HCT116 (cell line): Measurements from ENCODE around the gene ELFN1.

Experiments used
- CEBPB ChIP-seq: IDR thresholded peaks from 2 replicates; pipeline ENCODE4 v1.6.1; 2012; ENCODE audit warnings: low read depth
- CTCF ChIP-seq, 3 experiments: fragments of 200-600 bp in 1 of 3; sonication (generic) in 1 of 3; IDR thresholded peaks in 2 of 3; conservative IDR thresholded peaks in 1 of 3; 2 replicates each; pipeline ENCODE4 v1.5.1; 2012 to 2017; ENCODE audit warnings: low read depth in 2 of 3, low read length in 2 of 3, antibody characterized with exemption in 1 of 3, borderline replicate concordance in 1 of 3, control low read depth in 1 of 3, mild to moderate bottlenecking in 1 of 3, mixed read lengths in 1 of 3, mixed run types in 1 of 3, moderate library complexity in 1 of 3; ENCODE audit not compliant: insufficient read depth in 1 of 3
- EGR1 ChIP-seq: IDR thresholded peaks from 2 replicates; pipeline ENCODE4 v1.6.1; 2012; ENCODE audit warnings: low read depth
- EZH2 ChIP-seq: fragments of 200-600 bp; sonication (generic); IDR thresholded peaks from 2 replicates; pipeline ENCODE4 v1.6.1; 2017; ENCODE audit warnings: antibody characterized with exemption, mixed run types
- EZH2phosphoT487 ChIP-seq: fragments of 200-600 bp; IDR thresholded peaks from 2 replicates; pipeline ENCODE4 v1.6.1; 2018; ENCODE audit warnings: antibody characterized with exemption, borderline replicate concordance
- FOSL1 ChIP-seq: IDR thresholded peaks from 2 replicates; pipeline ENCODE4 v1.6.1; 2012; ENCODE audit warnings: low read depth
- MAX ChIP-seq: IDR thresholded peaks from 2 replicates; pipeline ENCODE4 v1.6.1; 2012
- POLR2A ChIP-seq: IDR thresholded peaks from 2 replicates; pipeline ENCODE4 v1.7.0; 2011; ENCODE audit warnings: borderline replicate concordance; ENCODE audit not compliant: insufficient read depth, insufficient read length; ENCODE audit errors: extremely low read depth
- POLR2AphosphoS5 ChIP-seq: IDR thresholded peaks from 2 replicates; pipeline ENCODE4 v1.6.1; 2011; ENCODE audit warnings: mild to moderate bottlenecking, low read depth, low read length, moderate library complexity
- RAD21 ChIP-seq: IDR thresholded peaks from 2 replicates; pipeline ENCODE4 v1.6.1; 2012; ENCODE audit warnings: low read depth, mild to moderate bottlenecking
- REST ChIP-seq: IDR thresholded peaks from 2 replicates; pipeline ENCODE4 v1.6.1; 2012; ENCODE audit warnings: low read depth
- SRF ChIP-seq: IDR thresholded peaks from 2 replicates; pipeline ENCODE4 v1.6.1; 2012; ENCODE audit warnings: low read depth
- YY1 ChIP-seq: IDR thresholded peaks from 2 replicates; pipeline ENCODE4 v1.6.1; 2011; ENCODE audit warnings: low read length, low read depth, moderate library complexity, mild to moderate bottlenecking; ENCODE audit not compliant: insufficient replicate concordance; ENCODE audit errors: extremely low read depth
- ZNF274 ChIP-seq: fragments of 200-500 bp; sonication (Bioruptor generic); IDR thresholded peaks from 2 replicates; pipeline ENCODE4 v1.6.1; 2014; ENCODE audit warnings: mild to moderate bottlenecking, low read depth, low read length, inconsistent platforms

- TF ChIP-seq SRF (no peak), EZH2 (no peak), POLR2AphosphoS5 (no peak), YY1 (no peak), CTCF (IDR thresholded peaks at IDR 0.05 in 2 of 3, conservative IDR thresholded peaks at IDR 0.05 in 1 of 3; ENCODE audit: borderline replicate concordance in 1 of 3, insufficient read depth in 1 of 3, low read depth in 2 of 3, low read length in 2 of 3) (no peak), RAD21 (no peak), POLR2A (no peak), EZH2phosphoT487 (no peak), FOSL1 (no peak), MAX (no peak), EGR1 (no peak), CEBPB (no peak), REST (no peak), ZNF274 (no peak)
Observed at GRCh38 chr7:1698951-1699350, 28.9 kb downstream of the ELFN1 start.
